SK-N-SH (cell line): Measurements from ENCODE around the gene TSPYL1.

ENCODE experiments used
- ELF1 ChIP-seq: IDR thresholded peaks from 2 replicates; pipeline ENCODE4 v1.4.0; 2012
- GABPA ChIP-seq: IDR thresholded peaks from 2 replicates; pipeline ENCODE4 v1.4.0; 2012; ENCODE audit warnings: low read depth, mild to moderate bottlenecking
- RXRA ChIP-seq: IDR thresholded peaks from 2 replicates; pipeline ENCODE4 v1.4.0; 2012; ENCODE audit warnings: low read depth, mild to moderate bottlenecking, borderline replicate concordance
- TAF1 ChIP-seq: IDR thresholded peaks from 2 replicates; pipeline ENCODE4 v1.6.1; 2012; ENCODE audit warnings: low read depth, mild to moderate bottlenecking, low read length, moderate library complexity, borderline replicate concordance
- TEAD4 ChIP-seq: IDR thresholded peaks from 2 replicates; pipeline ENCODE4 v1.4.0; 2012; ENCODE audit warnings: mild to moderate bottlenecking, borderline replicate concordance; ENCODE audit not compliant: insufficient read depth
- TF ChIP-seq, protein P1 (sequence below): IDR thresholded peaks from 2 replicates; pipeline ENCODE4 v1.6.1; 2012; ENCODE audit warnings: mild to moderate bottlenecking, low read depth, low read length, moderate library complexity
- TF ChIP-seq, protein P2 (sequence below): fragments of 200-600 bp; sonication (generic); IDR thresholded peaks from 2 replicates; pipeline ENCODE4 v1.6.1; 2017; ENCODE audit warnings: antibody characterized with exemption, mild to moderate bottlenecking, moderate library complexity
- TF ChIP-seq, protein P3 (sequence below): fragments of 150-350 bp; IDR thresholded peaks from 2 replicates; pipeline ENCODE4 v1.6.1; 2016; ENCODE audit warnings: mild to moderate bottlenecking, low read depth, low read length
- TF ChIP-seq, protein P4 (sequence below): IDR thresholded peaks from 2 replicates; pipeline ENCODE4 v1.4.0; 2012; ENCODE audit warnings: low read depth, borderline replicate concordance
- TF ChIP-seq, protein P5 (sequence below): IDR thresholded peaks from 2 replicates; pipeline ENCODE4; 2012
- TF ChIP-seq, protein P6 (sequence below): IDR thresholded peaks from 2 replicates; pipeline ENCODE4 v1.4.0; 2012; ENCODE audit warnings: low read depth, borderline replicate concordance

DNA sequence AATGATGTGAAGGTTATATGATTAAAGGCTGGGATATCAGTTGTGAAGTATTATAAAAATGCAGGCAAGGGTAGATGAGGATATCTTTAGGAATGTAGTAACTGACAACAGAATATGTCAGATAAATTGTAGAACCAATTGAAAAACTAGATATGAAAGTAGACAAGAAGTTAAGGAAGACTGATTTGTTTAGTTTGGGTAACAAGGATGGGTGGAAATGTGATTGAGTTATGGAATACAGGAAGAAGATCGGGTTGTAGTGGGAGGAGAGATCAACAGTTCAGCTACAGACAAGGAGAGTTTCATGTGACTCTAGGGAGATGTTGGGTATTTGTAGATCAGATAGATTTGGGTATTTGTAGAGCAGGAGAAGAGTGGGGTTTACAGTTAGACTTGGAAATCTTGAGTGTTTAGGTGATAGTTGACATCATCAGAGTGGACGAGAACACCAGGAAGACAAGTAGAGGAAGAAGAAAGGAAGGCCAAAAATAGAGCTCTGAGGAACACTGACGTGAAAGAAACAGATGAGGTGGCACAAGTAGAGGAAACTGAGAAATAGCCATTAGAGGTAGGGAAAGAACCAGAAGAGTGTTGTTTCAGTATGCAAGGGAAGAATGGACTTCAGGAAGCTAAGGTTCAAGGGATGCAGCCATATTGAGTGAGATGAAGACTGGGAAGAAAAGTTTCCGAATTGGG lies 12.1 kb upstream of the TSPYL1 start:
- TF ChIP-seq TEAD4 (no peak), TAF1 (no peak), ELF1 (no peak), RXRA (no peak), GABPA (no peak)
- TF ChIP-seq, protein P1, sequence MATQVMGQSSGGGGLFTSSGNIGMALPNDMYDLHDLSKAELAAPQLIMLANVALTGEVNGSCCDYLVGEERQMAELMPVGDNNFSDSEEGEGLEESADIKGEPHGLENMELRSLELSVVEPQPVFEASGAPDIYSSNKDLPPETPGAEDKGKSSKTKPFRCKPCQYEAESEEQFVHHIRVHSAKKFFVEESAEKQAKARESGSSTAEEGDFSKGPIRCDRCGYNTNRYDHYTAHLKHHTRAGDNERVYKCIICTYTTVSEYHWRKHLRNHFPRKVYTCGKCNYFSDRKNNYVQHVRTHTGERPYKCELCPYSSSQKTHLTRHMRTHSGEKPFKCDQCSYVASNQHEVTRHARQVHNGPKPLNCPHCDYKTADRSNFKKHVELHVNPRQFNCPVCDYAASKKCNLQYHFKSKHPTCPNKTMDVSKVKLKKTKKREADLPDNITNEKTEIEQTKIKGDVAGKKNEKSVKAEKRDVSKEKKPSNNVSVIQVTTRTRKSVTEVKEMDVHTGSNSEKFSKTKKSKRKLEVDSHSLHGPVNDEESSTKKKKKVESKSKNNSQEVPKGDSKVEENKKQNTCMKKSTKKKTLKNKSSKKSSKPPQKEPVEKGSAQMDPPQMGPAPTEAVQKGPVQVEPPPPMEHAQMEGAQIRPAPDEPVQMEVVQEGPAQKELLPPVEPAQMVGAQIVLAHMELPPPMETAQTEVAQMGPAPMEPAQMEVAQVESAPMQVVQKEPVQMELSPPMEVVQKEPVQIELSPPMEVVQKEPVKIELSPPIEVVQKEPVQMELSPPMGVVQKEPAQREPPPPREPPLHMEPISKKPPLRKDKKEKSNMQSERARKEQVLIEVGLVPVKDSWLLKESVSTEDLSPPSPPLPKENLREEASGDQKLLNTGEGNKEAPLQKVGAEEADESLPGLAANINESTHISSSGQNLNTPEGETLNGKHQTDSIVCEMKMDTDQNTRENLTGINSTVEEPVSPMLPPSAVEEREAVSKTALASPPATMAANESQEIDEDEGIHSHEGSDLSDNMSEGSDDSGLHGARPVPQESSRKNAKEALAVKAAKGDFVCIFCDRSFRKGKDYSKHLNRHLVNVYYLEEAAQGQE, result no peak
- TF ChIP-seq, protein P2, sequence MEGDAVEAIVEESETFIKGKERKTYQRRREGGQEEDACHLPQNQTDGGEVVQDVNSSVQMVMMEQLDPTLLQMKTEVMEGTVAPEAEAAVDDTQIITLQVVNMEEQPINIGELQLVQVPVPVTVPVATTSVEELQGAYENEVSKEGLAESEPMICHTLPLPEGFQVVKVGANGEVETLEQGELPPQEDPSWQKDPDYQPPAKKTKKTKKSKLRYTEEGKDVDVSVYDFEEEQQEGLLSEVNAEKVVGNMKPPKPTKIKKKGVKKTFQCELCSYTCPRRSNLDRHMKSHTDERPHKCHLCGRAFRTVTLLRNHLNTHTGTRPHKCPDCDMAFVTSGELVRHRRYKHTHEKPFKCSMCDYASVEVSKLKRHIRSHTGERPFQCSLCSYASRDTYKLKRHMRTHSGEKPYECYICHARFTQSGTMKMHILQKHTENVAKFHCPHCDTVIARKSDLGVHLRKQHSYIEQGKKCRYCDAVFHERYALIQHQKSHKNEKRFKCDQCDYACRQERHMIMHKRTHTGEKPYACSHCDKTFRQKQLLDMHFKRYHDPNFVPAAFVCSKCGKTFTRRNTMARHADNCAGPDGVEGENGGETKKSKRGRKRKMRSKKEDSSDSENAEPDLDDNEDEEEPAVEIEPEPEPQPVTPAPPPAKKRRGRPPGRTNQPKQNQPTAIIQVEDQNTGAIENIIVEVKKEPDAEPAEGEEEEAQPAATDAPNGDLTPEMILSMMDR, result no peak
- TF ChIP-seq, protein P3, sequence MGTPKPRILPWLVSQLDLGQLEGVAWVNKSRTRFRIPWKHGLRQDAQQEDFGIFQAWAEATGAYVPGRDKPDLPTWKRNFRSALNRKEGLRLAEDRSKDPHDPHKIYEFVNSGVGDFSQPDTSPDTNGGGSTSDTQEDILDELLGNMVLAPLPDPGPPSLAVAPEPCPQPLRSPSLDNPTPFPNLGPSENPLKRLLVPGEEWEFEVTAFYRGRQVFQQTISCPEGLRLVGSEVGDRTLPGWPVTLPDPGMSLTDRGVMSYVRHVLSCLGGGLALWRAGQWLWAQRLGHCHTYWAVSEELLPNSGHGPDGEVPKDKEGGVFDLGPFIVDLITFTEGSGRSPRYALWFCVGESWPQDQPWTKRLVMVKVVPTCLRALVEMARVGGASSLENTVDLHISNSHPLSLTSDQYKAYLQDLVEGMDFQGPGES, result no peak
- TF ChIP-seq, protein P4, sequence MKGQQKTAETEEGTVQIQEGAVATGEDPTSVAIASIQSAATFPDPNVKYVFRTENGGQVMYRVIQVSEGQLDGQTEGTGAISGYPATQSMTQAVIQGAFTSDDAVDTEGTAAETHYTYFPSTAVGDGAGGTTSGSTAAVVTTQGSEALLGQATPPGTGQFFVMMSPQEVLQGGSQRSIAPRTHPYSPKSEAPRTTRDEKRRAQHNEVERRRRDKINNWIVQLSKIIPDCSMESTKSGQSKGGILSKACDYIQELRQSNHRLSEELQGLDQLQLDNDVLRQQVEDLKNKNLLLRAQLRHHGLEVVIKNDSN, result no peak
- TF ChIP-seq, protein P5, sequence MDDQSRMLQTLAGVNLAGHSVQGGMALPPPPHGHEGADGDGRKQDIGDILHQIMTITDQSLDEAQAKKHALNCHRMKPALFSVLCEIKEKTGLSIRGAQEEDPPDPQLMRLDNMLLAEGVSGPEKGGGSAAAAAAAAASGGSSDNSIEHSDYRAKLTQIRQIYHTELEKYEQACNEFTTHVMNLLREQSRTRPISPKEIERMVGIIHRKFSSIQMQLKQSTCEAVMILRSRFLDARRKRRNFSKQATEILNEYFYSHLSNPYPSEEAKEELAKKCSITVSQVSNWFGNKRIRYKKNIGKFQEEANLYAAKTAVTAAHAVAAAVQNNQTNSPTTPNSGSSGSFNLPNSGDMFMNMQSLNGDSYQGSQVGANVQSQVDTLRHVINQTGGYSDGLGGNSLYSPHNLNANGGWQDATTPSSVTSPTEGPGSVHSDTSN, result peak; percentile 36; the same call in 1 of the 2 replicates
- TF ChIP-seq, protein P6, sequence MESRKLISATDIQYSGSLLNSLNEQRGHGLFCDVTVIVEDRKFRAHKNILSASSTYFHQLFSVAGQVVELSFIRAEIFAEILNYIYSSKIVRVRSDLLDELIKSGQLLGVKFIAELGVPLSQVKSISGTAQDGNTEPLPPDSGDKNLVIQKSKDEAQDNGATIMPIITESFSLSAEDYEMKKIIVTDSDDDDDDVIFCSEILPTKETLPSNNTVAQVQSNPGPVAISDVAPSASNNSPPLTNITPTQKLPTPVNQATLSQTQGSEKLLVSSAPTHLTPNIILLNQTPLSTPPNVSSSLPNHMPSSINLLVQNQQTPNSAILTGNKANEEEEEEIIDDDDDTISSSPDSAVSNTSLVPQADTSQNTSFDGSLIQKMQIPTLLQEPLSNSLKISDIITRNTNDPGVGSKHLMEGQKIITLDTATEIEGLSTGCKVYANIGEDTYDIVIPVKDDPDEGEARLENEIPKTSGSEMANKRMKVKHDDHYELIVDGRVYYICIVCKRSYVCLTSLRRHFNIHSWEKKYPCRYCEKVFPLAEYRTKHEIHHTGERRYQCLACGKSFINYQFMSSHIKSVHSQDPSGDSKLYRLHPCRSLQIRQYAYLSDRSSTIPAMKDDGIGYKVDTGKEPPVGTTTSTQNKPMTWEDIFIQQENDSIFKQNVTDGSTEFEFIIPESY, result no peak
